GM19023 (cell line): Measurements from ENCODE around the gene AXIN1.
"Not testable (repeated sequence)": the region's sequence is repeated elsewhere in the genome, so short reads cannot be mapped to it uniquely, and the experiment has no call there.

Experiments
- ATAC-seq: cut with Tn5 transposase; IDR thresholded peaks from one replicate; pipeline ENCODE4 v1.9.1; 2021; ENCODE audit warnings: mild to moderate bottlenecking, moderate library complexity; ENCODE audit not compliant: unreplicated experiment

Gene AXIN1

DNA sequence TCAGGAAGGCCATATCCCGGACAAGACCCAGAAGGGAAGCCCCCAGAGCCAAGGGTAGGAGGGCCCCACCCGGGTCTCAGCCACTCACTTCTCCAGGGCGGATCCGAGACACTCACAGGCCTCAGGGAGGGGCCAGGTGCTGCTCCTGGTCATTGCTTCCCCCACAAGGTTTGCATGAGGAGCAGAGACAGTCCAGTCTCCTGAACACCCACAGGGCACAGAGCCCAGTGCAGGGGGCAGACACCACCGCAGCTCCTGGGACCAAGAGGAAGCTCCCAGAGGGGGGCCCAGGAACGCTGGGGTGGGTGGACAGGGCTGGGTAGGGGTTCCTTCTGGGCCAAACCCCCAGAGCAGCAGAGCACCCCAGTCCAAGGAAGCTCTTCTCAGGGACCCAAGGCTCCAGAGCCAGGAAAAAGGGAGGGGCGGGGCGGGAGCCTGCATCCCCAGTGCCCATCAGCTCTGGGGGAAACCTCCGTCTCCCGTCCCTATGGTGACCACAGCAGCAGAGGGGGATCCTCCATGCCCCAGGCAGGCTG lies 18.5 kb upstream of the AXIN1 start:
- no peak for ATAC-seq

DNA sequence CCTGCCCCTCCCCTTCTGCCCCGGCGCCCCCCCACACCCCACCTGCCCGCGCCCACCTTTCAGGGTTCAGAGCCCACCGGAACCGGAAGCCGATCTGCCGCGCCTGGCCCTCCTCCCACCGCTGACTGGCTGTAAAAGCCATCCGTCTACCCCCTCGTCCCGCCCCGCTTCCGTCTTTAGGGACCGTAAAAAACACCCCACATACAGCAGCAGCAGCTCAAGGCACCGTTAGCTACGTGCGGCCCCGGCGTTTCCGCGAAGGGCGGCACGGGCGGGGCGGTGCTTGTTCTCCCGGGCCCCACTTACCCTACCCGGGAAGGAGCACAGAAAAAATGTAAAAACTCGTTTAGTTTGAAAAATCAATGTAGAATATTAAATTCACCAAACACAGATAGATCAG lies 17.9 kb upstream of the AXIN1 start, which contains the start of gene MRPL28:
Gene MRPL28, minus strand, starts transcription at position 96 of the 400 bp plus-strand sequence. CDS start 320 bp downstream, outside the sequence.
- ATAC-seq: peak; percentile 80

DNA sequence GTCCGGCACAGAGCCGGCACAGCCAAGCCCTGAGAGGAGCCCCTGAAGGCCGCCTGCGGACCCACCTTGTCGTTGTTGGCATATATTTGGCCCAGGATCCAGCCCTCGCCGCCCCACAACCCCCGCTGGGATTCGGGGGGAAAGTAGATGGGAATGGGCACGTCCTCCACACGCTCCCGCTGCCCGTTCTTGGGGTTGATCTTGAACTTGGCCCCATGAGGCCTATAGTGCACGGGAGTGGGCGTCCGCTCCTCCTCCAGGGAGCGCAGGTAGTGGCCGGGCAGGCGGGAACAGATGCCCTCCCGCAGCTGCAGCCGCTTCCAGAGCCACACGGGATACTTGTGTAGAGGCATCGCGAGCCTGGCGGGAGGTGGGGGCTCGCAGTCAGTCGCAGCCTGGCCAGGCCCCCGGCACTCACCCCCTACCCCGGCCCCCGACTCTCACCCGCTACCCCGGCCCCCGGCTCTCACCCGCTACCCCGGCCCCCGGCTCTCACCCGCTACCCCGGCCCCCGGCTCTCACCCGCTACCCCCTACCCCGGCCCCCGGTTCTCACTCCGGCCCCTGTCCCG lies 17.4 kb upstream of the AXIN1 start:
- ATAC-seq: no peak

DNA sequence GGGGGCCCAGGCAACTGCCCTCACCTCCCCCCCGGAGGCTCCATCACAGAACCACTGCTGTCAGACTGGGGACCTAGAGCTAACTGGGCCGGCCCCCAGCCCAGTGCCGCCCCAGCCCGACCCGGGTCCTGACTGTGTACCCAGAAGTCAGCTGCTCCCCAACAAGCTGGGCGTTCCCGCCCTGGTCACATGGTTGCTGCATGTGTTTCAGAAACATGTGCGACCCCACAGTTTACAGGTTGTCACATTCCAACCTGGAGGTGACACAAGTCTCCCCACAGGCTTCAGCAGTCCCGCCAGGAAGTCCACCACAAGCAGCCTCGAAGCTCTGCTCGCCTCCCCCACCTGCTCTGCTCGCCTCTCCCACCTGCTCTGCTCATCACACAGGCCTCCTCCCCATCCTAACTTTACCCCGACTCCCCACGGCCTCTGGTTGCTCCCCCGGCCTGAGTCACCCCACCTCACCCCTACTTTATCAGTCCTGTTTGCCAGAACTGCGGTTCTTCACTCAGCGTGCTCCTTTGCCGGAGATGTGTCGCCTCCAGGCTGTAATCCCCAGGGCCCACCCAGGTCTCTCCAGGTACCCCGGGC lies 16.8 kb upstream of the AXIN1 start:
- ATAC-seq: no peak

DNA sequence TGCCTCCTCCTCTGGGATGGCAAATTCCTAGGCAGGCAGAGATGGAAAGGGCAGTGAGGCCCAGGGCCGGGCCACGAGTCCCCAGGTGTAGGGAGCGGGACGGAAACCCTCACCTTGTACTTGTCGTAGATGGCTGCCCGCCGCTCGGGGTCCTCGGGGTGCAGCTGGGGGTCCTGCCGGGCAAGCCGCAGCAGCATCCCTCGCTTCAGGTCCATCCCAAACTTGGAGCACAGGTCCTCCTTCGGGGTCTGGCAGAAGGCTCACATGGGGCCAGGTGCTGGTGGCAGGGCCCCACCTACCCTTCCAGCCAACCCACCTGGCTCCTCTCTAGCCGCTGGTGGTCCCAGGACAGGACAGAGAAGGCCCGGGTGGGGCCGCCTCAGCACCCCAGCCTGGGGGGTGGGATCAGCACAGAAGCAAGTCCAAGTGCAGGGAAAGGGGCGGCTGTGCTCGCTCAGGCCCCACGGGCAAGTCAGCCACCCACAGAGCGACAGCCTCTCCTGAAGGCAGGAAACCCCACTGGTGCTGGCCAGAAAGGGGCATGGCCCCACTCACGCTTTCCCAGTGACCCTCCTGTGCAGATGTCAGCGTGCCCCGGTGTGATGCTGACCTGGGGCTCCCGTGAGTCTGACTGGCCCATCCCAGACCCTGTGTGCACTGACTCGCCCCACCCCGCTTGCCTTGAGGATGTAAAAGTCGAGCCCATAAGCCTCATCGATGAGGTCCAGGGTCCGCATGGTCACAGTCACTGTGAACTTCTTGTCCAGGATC lies 16.1 kb upstream of the AXIN1 start:
- ATAC-seq: no peak

DNA sequence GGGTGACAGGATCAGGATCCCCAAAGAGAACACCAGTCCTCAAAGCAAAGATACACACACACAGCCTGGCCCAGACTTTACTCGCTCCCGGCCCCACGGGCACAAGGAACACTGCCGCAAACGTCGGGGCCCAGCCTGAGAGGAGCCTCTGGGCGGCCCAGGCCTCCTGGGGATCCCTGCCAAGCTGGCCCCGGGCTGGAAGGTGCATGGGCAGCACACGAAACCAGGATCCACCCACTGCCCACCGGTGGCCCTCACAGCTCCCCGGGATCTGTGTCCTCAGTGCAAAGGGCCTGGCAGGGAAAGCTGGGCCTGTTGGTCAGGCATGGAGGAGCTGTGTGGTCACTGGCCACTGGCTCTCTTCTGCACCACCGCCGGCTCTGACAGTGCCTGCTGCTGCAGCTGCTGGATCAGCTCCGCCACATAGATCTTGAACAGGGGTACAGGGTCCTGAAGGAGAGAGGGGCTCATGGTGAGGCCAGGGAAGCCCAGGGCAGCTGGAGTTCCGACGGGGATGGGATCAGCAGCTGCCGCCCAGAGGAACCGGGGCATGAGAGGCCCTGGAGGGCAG lies 14.9 kb upstream of the AXIN1 start:
- ATAC-seq: no peak

DNA sequence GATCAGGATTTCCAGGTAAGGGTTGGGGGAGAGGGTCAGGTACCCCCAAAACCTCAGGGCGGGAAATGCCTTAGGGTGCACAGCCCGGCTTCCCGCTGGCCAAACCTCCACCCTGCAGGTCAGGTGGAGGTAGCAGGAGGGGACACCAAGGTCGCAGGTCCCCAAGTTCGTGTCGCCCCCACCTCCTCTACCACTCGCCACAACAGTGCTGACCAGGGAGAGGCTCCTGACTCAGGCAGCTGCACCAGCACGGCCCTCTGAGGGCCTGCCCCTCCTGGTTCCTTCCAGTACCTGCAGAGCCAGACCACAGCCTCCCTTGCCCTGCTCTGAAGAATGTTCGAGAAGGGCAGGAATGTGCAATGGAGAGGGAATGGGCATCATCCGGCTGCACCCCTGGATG lies 14.0 kb upstream of the AXIN1 start:
- no peak for ATAC-seq

DNA sequence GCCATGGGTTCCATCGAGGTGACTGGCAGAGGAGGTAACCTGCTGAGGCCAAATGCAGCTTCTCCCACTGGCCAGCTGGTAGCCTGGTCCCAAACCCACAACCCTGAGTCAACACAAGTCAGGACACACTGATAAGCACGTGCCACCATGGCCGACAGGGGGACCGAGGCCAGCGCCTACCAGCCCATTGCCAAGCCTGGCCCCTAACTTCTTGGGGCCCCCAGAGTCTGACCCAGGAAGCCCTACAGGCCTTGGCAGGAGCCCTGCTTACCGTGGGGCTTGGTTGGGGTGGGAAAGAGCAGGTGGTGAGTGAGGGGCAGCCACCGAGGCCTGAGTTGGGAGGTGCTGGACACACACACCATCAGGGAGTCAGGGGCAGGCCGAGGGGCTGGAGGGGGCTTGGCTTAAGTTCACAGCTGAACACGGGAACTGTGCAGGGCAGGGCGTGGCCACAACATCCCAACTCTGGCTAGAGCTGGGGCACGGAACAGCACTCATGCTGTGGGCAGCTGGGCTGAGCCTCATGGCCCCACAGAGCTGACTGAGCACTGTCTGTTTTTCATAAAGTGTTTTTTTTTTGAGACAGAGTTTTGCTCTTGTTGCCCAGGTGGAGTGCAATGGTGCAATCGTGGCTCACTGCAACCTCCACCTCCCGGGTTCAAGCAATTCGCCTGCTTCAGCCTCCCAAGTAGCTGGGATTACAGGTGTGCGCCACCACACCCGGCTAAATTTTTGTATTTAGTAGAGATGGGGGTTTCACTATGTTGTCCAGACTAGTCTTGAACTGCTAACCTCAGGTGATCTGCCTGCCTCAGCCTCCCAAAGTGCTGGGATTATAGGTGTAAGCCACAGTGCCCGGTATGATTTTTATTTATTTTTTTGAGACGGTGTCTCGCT lies 12.3 kb upstream of the AXIN1 start:
- no peak for ATAC-seq

DNA sequence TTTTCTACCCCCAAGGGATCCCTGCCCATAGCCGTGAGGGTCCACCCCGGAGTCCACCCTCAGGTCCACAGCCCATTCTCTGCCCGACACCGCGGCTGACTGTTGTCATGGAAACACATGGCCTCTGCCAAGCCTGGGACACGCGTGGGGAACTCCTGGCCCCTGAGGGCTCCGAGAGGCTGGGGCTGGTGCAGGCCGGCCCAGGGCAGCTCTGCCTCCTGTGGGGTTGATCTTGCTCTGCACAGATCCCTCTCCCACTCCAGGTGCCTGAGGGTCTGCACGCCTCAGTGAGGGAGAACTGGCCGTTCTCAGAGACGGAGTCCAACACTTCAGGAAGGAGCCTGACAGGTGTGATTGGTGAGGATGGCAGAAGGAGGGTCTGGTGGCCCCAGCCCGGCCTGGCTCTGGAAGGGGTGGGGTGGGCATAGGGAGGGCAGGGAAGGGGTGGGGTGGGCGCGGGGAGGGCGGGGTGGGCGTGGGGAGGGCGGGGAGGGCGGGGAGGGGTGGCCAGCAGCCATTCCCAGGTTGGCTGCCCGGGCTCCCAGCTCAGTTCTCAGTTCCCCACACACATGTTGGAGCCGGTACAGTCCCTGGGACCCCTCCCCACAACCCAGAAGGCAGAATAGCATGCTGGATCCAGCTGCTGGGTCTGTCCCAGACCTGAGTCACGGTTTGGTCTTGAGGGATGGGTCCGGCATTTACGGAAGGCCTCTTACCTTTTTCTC lies 11.4 kb upstream of the AXIN1 start:
- ATAC-seq: no peak

DNA sequence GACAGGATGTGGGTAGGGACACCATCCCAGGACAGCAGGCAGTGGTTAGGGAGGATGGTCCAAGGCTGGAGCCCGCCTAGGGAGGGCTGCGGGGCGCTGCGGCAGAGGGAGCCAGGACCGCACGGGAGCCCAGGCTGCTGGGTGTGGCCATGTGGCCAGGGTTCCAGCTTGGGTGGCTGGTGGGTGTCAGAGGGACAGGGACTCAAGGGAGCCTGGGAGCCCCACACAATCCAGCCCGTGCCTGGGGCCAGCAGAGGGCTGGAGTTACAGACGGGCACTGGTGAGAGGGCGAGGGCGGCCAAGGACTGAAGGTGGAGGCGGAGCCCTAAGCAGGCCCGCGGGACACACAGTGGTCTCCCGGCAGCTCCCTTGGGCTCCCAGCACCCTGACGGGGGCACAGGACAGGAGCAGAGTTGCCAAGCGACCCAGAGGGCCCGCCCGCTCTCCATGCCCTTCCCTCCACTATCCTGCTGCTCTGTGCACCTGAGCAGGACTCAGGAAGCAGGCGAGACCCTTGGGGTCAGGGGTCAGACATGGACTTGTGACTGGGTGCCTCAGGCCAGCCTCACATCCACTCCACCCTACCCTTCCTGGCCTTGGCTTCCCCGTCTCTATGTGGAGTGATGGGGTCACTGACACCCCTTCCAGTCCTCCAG lies 10.7 kb upstream of the AXIN1 start:
- no peak for ATAC-seq

DNA sequence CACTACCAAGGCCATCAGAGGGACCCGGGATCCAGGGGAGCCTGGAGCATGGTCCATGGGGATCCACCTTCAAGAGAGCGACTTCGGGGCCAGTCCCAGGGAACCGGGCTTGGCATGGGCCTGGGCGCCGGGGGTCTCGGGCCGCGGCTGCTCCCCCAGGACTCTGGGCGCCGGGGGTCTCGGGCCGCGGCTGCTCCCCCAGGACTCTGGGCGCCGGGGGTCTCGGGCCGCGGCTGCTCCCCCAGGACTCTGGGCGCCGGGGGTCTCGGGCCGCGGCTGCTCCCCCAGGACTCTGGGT lies 10.1 kb upstream of the AXIN1 start:
- not testable (repeated sequence) for ATAC-seq

DNA sequence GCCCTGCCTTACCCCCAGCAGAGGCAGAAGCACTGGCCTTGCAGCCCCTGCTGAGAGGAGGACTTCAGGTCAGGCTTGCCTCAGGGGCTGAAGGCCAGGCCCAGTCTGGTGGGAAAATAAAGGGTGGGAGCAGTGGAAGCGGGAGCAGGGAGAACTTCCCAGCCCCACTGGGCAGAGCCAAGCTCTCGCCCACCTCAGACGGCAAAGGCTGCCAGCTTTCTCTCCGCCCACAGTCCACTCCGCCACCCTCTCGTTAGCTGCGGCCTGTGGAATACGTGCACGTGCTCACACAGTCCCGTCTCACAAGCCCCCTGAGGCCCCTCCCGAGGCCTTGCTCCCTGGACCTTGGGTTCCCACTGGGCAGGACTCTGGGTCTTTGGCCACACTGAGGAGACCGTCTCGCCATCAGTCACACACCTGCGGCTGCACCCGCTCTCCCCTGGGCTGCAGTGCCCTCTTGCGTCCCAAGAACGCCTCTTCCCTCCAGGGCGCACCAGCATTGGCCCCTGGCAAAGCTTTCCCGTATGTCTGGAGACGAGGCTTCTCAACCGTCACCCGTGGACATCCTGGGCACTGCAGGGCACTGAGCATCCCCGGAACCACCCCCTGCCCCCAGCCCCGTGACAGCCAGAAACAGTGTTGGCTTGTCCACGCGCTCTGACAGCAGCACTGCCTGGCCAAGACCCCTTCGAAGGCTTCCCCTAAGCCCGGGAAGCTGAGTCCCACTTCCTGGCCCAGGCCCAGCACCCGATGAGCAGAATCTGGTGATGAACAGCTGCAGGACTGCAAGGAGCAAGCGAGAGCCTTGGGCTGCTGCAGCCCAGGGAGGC lies 9.6 kb upstream of the AXIN1 start:
- ATAC-seq: peak; percentile 62

DNA sequence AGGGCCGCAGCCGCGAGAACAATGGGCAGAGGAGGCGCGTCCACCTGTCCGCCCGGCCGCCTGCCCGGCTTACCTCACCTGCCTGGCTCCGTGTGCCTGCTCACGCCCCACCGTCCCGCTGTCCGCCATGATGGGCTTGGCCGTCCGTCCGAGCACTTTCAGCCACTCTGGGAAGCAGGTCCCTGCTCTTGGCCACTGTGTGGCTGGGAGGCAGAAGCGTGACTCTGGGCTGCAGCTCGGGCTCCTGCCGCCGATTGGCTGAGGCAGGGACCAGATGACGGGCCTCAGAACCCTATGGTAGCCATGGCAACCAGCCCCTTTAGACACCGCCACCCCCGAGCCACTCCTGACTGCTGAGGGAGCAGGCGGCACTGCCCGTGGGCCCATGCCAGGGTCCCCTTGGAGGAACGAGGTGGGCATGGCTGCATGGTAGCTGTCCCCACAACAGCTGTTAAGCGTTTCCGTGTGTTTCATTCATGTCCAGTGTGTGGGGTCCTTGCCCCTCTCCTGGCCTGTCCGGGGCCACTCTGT lies 8.9 kb upstream of the AXIN1 start:
- no peak for ATAC-seq

DNA sequence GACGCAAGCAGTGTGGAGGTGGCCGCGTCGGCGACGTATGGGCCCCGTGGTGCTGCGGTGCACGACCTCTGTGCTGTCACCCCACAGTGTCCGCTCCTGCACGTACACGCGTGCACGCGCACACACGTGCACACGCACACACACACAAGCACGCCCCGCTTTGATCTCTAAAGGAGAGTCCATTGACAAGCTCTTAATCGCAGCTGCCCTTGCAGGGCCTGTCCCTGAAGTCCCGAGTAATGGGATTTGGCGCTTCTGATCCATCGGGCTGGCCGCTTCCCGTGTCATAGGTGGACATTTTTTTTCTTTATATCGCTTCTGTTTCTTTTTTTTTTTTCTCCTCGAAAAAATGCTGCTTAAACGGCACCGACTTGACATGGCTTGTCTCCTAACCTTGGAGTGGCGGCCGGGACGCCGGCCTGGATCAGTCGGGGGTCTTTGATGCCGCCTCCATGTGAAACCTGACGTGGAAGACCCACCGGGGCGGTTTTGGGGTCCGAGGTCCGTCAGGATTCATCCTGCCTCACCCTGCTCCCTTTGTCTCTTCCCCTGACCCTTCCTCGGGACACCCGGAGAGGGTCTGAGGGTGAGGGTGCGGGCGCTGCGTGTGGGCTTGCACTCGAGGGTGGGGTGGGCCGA lies 8.3 kb upstream of the AXIN1 start:
- no peak for ATAC-seq

DNA sequence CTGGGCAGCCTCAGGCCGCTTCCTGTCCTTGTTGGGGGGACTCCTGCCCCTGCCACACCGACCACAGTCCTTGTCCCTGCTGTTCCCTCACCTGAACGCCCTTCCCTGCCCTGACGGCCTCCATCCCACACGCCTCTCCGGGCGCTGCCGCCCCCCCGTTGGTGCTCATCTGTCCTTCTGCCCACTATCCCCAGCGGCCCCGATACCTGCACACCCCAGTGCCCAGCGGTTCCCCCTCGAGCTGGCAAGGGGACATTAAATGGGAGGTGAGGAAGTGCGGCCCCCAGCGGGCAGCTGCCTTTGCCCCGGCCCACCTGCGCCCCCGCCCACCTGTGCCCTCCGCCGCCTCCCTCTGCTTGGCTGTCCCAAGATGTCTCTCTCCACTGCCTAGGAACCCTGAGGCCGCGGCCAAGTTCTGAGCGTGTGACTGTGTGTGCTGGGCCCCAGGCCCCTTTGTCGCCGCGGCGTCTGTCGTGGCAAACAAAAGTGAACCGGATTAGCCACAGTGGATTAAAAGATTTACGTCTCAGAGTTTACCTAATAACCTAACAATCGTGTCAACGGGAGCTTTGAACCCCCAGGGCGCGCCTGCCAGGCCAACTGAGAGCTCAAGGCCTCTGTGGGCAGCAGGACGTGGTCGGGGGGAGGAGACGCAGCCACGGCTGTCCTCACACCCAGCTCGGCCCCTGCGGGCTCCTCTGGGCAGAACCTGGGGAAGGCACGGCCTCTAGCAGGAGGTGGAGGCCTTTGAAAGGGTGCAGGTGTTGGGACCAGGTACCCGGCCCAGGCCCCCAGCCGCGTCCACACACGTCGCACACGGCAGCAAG lies 7.6 kb upstream of the AXIN1 start:
- ATAC-seq: no peak

DNA sequence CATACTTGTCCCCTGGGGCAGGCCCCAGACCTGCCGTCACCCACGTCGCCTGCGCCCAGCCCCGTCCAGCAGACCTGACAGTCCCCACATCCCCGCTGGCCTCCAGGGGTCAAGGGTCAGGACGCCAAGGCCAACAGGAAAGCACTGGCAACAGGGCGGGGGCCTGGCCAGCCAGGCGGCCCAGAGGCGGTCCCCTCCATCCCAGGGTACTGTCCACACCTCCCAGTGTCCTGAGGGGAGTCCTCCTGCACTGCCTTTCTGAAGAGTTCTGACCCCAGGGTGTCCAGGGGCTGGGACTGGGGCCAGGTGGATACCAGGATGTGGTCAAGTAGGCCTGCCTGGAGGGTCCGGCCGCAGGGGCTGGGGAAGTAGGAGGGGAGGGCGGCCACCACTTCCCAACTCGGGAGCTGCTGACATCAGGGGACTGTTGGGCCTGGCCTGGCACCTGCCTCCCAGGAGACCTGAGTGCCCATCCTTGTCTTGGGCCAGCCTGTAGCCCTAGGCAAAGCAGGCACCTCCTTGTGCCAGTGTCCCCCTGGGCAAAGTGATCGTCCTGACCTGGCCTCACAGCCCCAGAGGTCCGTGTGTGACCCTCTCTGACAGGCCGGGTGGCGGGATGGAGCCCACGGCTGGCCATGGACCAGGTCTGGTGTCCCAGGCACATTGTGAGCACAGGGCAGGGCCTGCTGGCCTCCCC lies 6.7 kb upstream of the AXIN1 start:
- no peak for ATAC-seq

DNA sequence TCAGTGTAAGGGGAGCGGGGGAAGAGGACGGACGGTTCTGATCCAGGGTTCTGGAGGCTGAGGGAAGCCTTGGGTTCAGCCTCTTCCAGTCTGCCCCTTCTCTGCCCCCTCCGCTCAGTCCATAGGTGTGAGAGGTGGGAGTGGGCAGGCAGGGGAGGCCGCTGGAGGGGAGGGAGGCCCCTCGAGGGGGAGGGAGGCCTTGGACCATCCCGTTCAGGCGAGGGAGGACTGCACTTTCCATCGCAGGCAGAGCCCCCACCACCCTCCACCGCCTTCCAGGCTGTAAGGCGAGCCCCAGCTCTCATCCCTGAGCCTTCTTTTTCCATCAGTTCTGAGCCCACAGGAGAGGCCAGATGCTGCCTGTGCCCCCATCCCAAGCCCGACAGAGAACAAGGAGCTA lies 4.2 kb upstream of the AXIN1 start:
- no peak for ATAC-seq
